GM13976 (cell line): ENCODE measurements around the gene HYLS1.

Source experiments
- DNase-seq: peaks from one replicate; pipeline ENCODE4 v3.0.0; 2012; ENCODE audit warnings: low spot score
- in situ Hi-C: fragments of 300-500 bp; cut with MboI; formaldehyde crosslinking; loops from one replicate; pipeline ENCODE4 v1.12.0; 2022; ENCODE audit warnings: low sequenced_read_pairs, mixed read lengths, inconsistent platforms; ENCODE audit not compliant: unreplicated experiment
- TF ChIP-seq, protein P1 (sequence below): IDR thresholded peaks from 2 replicates; pipeline ENCODE4 v1.5.1; 2012; ENCODE audit warnings: borderline replicate concordance, mild to moderate bottlenecking; ENCODE audit not compliant: insufficient read depth; ENCODE audit errors: extremely low read depth, missing control alignments, control extremely low read depth

HYLS1 gene

DNA sequence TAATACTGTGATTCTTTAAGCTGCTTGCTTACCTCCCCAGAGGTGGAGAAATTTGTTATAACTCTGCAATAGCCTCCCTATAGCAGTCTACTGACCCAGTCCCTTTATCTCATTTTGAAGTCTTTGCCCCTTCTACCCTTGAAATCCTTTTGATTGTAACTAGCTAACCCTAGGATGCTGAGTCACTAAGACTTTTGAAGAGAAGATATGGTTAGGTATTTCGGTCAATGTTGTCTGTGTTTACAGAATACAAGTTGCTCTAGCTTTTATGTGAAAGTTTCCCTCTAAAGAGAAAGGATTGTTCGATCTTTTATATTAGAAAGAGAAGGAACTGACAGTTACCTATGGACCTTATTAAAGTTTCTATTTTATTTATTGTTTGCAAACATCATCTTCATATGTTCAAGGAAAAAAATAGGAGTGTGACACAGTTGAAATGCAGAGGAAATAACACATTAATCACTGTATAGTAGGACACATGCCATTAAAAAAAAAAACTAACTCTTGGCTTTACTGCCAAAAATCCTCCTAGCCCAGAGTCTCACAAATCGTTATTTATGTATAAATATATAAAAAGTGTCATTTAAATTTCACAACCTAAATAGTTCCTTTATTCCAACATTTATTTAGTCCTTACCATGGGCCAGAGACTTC lies 3.1 kb downstream of the HYLS1 start:
- DNase-seq = no peak
- in situ Hi-C loops = no loop called here
- TF ChIP-seq, protein P1, sequence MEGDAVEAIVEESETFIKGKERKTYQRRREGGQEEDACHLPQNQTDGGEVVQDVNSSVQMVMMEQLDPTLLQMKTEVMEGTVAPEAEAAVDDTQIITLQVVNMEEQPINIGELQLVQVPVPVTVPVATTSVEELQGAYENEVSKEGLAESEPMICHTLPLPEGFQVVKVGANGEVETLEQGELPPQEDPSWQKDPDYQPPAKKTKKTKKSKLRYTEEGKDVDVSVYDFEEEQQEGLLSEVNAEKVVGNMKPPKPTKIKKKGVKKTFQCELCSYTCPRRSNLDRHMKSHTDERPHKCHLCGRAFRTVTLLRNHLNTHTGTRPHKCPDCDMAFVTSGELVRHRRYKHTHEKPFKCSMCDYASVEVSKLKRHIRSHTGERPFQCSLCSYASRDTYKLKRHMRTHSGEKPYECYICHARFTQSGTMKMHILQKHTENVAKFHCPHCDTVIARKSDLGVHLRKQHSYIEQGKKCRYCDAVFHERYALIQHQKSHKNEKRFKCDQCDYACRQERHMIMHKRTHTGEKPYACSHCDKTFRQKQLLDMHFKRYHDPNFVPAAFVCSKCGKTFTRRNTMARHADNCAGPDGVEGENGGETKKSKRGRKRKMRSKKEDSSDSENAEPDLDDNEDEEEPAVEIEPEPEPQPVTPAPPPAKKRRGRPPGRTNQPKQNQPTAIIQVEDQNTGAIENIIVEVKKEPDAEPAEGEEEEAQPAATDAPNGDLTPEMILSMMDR = no peak

- TF ChIP-seq, protein P1 = no peak
- DNase-seq = no peak
- in situ Hi-C loops = no loop called here
Measured at GRCh38 chr11:125892071-125892470, 4.6 kb downstream of the HYLS1 start.

DNA sequence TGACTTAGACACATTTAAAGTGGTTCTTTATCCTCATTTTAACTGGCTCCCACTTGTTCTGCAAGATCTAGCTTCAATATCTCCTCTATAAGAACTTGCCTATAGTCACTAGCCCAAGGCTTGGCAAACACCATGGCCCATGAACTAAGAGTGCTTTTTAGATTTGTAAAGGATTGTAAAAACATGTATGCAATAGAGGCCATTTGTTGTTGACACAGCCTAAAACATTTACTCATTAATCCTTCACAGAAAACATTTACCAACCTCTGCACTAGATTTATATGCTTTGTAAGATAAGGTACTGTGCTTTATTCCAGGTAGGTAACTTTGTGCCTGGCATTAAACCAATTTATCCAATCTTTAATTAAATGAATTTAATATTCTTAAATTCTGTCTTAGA lies 5.5 kb downstream of the HYLS1 start:
- DNase-seq = no peak
- in situ Hi-C loops = no loop called here
- TF ChIP-seq, protein P1 = no peak

GRCh38 chr11:125901872-125902271 lies 14.4 kb downstream of the HYLS1 start:
- no peak for DNase-seq
- in situ Hi-C loops = no loop called here
- TF ChIP-seq, protein P1 = no peak

- TF ChIP-seq, protein P1 = no peak
- in situ Hi-C loops = no loop called here
- DNase-seq = no peak
Measured at GRCh38 chr11:125902277-125902926, 14.9 kb downstream of the HYLS1 start.

DNA sequence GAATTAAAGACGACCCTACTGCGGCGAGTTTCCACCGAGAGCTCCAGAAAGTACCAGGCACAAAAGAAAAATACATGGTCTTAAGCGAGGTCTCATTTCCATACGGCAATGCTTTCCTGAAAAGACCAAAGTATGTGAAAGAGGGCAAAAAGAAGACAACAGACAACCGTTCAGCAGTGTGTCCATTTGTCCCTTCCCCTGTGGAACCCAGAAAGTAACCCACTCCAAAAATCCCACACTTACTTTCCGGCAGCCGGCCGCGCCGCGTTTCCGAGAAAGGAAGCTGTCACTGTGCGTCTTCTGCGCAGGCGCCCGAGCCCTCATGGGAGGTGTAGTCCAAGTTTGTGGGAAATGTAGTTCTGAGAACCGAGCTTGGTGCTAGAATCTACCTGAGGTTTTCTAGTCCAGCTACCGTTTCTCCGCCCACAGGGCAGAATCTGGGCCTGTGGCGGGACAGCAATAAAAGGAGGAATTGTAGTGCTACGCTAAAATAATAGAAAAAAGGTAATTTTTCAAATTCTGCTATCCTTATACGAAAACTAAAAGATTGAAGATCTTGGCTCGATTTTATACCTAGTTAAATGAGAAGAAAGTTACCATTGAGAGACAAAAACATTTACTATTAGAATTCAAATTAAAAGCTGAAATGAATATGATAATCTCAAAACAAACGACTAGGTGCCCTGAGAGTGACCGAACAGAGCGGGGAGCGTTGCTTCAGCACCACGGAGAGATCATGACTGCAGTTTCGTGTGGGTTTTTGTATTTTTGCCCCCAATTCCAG lies 15.7 kb downstream of the HYLS1 start, which contains the start of gene PUS3:
Gene PUS3, minus strand, starts transcription at position 280 of the 784 bp plus-strand sequence. CDS start 6,922 bp downstream, outside the sequence.
- in situ Hi-C loops = no loop called here
- TF ChIP-seq, protein P1 = no peak
- peak; percentile 91 for DNase-seq
